Right lung (tissue), 5 donors: Measurements from ENCODE around the gene SORCS3. TPM values are rescaled to one million over a fixed set of nuclear protein-coding genes. Genes with fewer than 3 reads are reported as not detected.
"Not testable (repeated sequence)": the region's sequence is repeated elsewhere in the genome, so short reads cannot be mapped to it uniquely, and the experiment has no call there.

Experiments
- DNase-seq, 2 donors: peaks; one replicate each; pipeline ENCODE4 v3.0.0-alpha.2; 2013
- polyA plus RNA-seq, 5 donors: library from polyadenylated mRNA; unstranded; fragments of 120-200 nt; gene quantifications; one replicate each; pipeline versions ENCODE4 v1.2.1 to v1.2.3, GENCODE V29; 2013; ENCODE audit warnings: inconsistent platforms in 1 of 5, low replicate concordance in 1 of 5; ENCODE audit not compliant: insufficient read length in 5 of 5, insufficient read depth in 1 of 5

SORCS3 gene
- polyA plus RNA-seq, 5 donors: 0.03 to 0.12 (median 0.09) TPM

DNA sequence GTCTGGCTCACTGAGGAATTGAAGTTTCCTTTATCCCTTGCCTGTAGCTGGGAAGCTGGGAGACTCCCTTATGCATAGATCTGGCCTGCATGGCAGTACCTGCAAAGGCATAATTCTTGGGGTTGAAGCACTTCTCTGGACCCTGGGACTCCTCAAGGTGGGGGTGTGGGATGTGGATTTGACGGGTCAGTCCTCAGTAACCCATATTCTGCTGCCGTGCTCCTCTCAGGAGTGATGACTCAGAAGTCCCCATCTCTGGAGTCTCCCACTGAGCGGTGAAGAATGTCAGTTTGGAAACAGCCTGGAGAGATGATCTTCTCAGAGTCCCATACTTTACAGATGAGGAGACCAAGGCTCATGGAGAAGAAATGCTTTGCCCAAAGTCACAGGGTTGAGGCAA lies 49.0 kb downstream of the SORCS3 start:
- no peak for DNase-seq

DNA sequence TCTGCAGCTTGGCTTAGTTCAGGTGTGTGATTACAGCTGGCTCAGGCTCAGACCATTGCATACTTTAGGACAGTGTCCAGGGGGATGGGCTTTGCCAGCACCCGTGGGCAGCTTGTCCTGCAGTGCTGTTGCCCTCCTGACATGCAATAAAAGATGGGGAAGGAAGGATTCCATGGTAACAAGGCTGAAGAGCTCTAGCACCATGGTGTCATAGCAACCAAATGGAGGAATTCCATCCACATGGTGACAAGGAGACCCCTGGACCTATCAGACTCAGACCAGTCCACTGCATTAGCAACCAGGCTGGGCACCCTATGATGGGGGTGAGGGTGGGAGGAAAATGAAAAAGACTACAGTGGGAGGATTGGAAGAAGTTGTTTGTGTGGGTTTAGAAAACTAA lies 49.9 kb downstream of the SORCS3 start:
- DNase-seq: no peak

DNA sequence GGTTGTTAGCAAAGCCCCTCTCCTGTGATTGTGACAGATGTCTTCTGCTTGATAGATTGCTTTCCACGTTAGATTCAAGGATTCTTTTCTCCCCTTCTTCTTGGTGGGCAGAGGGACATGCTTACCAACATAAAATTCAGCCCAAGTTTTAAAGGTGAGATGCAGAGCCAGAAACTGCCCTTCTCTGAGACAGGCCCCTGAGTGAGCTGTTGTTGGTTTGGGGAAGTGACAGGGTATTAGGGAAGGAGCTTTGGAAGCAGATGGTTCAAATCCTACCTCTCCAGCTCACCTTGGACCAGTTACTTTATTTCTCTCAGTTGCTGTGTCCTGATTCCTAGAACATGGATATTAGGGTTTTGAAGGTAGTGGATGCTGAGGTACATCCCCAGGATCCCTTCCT lies 53.0 kb downstream of the SORCS3 start:
- no peak for DNase-seq

DNA sequence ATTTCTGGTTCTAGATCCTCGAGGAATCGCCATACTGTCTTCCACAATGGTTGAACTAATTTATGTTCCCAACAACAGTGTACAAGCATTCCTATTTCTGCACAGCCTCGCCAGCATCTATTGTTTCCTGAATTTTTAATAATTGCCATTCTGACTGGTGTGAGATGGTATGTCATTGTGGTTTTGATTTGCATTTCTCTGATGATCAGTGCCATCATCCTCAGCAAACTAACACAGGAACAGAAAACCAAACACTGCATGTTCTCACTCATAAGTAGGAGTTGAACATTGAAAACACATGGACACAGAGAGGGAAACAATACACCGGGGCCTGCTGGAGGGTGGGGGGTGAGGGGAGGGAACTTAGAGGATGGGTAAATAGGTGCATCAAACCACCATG lies 62.2 kb downstream of the SORCS3 start:
- DNase-seq: not testable (repeated sequence)

DNA sequence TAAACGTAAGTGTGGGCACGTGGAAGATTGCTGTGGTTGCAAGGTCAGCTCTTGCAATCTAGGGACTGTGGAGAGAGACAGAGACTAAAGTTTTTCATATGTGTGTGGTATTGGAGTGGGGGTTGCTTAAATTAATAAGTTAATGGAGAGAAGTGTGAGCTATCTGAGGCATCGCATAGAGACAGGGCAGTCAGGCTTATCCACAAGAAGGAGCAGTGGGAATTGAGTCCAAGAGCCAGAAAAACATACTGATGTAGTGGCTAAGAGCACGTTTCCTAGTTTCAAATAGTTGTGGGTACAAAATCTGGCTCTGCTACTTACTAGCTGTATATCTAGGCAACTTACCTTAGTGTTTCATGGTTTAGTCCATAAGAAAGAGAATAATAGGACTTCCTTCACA lies 65.8 kb downstream of the SORCS3 start:
- DNase-seq: no peak

- no peak for DNase-seq
Observed at GRCh38 chr10:104707602-104708459, 66.7 kb downstream of the SORCS3 start.

DNA sequence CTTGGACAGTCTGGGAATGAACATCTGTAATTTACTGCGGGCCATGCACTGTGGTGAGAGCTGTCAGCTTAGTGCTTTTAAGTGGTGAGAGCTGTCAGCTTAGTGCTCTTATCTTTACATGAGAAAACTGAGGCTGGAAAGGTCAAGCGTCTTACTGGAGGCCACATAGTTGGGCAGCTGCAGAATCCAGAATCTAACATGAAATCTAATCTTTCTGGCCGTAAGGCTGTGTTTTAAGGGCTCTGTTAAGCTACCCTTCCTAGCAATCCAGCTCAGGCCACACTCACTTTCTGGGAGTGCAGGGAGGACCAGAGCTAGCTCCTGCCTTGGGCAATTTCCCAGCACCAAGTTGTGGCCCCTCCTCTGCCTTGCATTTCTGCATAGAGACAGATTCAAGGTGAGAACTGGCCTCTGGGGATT lies 70.2 kb downstream of the SORCS3 start:
- no peak for DNase-seq

DNA sequence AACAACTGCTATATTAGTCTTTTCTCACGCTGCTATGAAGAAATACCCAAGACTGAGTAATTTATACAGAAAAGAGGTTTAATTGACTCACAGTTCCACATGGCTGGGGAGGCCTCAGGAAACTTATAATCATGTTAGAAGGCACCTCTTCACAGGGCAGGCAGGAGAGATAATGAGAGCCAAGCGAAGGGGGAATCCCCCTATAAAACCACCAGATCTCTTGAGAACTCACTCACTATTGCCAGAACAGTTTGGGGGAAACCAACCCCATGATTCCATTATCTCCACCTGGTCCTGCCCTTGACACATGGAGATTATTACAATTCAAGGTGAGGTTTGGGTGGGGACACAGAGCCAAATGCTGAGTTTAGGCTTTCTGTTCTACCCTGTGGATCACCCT lies 89.5 kb downstream of the SORCS3 start:
- DNase-seq: not testable (repeated sequence)

- DNase-seq: no peak
Observed at GRCh38 chr10:104731192-104731591, 90.1 kb downstream of the SORCS3 start.

GRCh38 chr10:104732222-104732621 lies 91.1 kb downstream of the SORCS3 start:
- no peak for DNase-seq

DNA sequence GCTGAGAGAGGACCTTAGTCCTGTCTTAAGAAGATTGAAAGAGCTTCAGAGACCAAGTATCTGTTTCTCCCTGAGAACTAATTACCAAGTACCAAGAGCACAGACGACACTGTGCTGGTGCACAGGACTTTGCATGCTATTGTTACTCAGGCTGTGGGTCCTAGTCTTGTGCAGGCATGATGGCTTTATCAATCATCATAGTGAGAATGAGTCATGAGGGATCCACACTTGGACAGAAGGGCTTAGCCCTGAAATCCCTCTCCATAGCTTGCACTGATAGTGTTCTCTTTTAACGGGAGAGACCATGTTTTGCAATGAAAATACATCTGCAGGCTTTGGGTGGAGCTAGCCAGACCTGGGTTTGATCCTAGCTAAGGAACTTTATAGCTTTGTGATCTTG lies 93.3 kb downstream of the SORCS3 start:
- DNase-seq: no peak

DNA sequence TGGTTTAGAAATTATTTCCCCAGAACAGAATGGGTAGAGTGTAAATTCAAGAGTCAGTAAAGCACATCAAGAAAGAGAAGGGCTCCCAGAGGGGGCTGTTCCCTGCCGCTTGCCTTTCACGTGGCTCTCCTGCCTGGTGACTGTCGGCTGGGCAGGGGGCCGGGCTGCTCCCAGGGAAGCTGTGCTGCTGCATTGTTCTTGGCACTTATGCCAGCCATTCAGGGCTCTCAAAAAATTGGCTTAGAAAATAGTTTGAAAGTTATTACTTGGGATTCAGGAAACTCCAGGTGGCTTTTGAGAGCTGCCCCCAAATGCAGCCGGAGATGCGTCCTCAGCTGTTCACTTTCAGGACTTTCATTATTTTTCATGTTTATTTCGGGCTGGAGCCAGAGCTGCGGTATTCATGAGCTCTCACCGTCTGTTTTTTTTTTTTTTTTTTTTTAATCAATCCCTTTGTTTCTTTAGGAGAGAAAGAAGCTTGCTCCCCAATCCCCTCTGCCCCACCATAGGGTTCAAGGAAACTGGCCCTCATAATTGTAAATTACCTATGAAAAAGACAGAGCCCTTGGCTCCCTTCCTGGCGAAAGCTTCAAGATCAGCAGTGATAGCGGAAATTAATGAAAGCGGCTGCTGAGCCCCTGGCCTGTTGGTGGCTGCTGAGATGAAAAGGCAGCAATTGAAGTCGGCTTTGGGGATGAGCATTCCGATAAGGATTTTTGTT lies 94.1 kb downstream of the SORCS3 start:
- DNase-seq: no peak

DNA sequence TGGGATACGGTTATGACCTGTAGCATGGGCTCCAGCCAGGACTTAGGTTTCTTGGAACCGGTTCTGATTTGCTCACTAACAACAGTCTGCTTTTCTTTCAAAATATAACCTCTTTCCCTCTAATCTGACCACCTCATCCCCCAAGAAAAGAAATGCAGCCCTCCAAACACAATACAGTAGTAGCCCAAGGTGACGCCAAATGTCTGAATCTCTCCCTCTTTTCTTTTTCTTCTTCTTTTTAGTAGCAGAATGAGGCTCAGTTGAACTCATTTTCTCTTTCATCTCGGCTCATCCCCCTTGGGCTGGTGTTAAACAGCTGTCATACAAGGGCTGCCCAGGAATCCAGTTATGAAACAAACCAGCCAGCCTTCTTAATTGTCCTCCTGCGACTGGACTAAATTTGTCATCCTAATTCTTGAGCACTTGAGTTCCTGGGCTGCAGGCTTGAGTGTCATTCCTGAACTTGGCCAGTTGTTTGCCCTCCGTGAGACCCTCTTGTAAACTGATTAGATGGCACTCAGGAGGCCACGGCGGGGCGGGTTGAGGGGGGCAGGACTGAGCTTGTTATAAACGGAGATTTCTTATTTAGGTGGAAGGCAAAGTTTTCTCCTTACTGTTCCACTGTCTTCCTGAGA lies 94.8 kb downstream of the SORCS3 start:
- no peak for DNase-seq

DNA sequence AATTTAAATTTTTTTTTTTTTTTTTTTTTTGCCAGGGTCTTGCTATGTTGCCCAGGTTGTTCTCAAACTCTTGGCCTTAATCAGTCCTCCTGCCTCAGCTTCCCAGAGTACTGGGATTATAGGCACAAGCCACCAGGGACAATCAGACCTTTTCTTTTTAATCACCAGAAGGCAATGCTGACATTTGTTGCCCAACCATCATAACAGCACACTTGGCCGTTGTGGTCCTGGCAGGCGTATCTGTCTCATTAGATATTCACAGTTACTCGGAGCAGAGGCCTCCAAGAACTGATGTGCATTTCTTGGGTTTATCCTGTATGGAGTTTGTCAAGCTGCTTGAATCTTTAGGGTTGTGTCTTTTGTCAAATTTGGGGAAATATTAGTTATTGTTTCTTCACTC lies 100.0 kb downstream of the SORCS3 start:
- DNase-seq: no peak

GRCh38 chr10:104744052-104744451 lies 103.0 kb downstream of the SORCS3 start:
- no peak for DNase-seq

GRCh38 chr10:104750291-104750690 lies 109.2 kb downstream of the SORCS3 start:
- DNase-seq: no peak

DNA sequence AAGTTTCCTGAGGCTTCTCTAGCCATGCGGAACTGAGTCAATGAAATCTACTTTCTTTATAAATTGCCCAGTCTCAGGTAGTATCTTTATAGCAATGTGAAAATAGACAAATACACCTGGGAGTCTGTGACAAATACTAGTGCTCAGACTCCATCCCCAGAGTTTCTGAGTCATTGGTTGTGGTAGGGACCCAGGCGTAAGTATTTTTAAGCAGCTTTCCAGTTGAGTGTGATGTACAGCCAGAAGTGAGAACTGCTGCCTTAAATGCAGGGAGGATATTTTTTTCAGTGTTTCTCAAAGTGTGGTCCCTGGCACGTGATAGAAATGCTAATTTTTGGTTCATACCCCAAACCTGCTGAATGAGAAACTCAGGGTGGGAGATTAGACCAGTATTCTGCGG lies 121.7 kb downstream of the SORCS3 start:
- no peak for DNase-seq

- no peak for DNase-seq
Observed at GRCh38 chr10:104766341-104766740, 125.3 kb downstream of the SORCS3 start.

GRCh38 chr10:104767282-104767681 lies 126.2 kb downstream of the SORCS3 start:
- DNase-seq: peak in 1 of 2 donors; percentile 7

DNA sequence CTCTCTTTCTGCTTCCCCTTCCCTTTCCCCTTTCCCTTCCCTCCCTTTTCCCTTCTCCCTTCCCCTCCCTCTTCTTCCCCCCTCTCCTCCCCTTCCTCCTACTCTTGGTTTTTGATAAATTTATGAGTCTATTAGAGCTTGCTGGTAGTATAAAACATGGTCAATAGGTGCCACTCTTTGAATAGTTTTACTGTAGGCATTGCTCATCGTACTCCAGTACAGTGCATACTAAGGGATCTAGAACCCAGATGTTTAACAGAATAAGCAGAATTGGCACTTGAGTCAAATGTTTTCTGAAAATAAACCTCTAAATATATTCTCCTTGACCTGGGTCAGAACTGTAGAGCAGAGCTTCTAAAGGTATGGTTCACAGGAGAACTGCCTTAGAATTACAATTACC lies 126.7 kb downstream of the SORCS3 start:
- DNase-seq: no peak

DNA sequence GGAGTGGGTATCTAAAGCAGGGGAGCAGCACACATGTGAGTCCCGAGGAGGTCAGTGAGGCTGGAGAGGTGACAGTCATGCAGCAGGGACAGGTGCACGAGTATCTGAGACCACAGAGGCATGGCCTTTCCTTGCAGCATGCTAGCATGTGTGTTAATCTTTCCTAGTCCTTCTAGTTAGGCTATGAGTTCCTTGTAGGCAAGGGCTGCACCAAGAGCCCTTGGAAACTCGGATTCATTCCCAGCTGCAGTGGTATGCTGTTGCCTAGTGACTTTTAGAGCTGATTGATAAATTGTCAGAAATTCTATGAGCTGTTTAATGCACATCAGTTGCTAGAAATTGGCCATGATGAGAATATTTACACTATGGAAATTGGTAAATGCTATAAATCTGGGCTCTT lies 132.0 kb downstream of the SORCS3 start:
- DNase-seq: no peak

- DNase-seq: no peak
Observed at GRCh38 chr10:104774234-104774633, 133.1 kb downstream of the SORCS3 start.
